H4 (cell line): Measurements from ENCODE around the gene RIMOC1. TPM values are rescaled to one million over a fixed set of nuclear protein-coding genes. Genes with fewer than 3 reads are reported as not detected.
A peak's percentile ranks its signal among the peaks of the same experiment; 100 is the strongest.

Source experiments
- DNase-seq: peaks from one replicate; pipeline ENCODE4 v3.0.0-alpha.2; 2015; ENCODE audit warnings: low spot score
- total RNA-seq: library from RNA; depleted of rRNA; stranded (reverse); fragments of >200 nt; shearing (Covaris generic); gene quantifications from 2 replicates; pipeline ENCODE4 v1.2.3, GENCODE V29; 2014; rRNA removed

Gene RIMOC1
- total RNA-seq, result 21.3 and 26.8 TPM in 2 replicates

DNA sequence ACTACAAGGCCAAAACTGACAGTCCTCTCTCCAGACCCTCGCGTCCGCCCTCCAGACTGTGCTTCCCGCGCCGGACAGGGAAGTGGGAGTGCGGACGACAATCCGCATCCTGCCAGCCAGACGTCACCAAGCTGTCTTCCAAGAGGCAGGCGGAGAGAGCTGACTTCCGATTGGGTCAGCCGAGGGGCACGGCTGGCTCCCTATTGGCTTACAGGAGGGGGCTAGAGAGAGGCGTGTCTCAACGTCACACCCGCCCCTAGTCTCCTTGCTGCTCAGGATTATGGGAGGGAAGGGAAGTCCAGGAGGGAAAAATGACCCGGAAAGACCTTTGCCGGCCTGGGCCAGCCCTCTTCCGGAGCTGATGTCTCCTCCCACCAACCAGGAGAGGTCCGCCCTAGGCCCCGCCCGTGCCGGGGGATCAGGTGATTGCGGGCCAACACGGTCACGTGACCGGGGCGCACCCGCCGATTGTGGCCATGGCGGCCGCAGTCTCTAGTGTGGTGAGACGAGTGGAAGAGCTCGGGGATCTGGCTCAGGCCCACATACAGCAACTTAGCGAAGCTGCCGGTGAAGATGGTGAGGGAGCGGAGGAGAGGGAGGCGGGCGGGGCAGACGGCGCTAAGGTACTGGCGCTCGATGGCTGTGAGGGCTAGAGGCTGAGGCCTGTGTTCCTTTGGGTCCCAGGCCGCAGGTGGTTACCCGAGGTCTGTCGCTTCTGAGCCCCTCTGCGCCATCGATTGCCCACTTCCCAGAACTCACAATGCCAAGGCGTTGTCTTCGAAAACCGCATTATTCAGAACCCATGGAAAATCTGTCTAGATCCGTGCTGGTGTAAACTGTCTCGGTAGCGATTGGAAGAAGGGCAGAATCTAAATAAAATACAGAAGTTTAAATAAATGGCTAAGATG is at the start of gene RIMOC1:
Gene RIMOC1, plus strand, starts transcription at position 453 of the 908 bp plus-strand sequence. Its CDS starts 24 bp downstream, at position 477.
- DNase-seq, result peak; percentile 100

DNA sequence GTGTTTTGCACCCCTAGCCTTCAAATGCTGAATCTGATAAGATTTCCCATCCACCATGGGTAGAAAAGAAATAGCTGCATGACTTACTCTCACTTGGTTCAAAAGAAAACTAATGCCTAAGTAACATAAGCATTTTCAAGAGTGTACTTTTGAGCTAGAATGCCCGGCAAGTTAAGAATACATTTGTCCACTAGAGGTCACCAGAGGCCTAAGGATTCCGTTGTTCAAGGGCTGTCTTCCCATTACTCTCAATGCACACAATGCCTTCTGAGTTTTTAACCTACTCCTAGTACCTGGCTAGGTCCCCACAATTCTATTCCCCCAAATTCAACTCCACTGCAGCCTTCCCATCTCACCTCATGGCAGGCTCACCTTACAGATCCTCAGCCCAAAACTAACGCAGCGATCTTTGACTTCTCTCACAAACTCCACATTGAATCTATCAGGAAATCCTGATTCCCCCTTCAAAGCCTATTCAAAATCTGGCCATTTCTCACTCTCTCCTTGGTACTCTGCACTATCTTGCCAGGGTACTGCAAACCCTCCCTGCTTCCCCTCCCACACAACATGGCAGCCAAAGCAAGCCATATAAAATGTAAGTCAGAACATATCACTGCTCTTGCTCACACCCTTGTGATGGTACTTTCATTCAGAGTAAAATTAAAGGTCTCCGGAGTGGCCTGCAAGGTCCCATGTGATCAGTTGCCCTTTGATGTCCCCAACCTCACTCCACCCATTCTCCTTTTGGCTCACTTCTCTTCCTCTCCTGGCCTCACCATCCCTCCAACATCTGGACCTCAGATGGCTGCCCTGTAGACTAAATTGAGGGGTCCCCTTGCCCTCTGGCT is 47.3 kb upstream of the RIMOC1 start:
- peak; percentile 64 for DNase-seq

DNA sequence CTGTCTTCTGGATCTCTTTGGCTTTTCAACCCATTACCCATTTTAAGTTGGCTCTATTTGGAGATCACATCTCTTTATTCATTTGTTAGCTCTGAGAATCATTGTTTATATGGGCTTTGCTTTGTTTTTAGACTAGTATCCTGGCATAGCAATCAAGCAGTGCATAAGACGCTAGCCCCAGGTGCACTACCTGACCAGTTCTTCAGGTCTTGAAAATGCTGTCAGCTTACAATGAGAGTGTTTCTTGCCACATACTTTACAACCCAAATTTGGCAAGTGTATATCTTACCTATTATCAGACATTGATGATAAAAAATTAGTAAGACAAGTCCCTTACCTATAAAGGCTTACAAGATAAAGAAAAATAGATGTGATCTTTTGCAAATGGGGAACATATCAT is 46.2 kb upstream of the RIMOC1 start:
- DNase-seq, result no peak

GRCh38 chr5:41858890-41859289 is 45.3 kb upstream of the RIMOC1 start:
- DNase-seq, result no peak

DNA sequence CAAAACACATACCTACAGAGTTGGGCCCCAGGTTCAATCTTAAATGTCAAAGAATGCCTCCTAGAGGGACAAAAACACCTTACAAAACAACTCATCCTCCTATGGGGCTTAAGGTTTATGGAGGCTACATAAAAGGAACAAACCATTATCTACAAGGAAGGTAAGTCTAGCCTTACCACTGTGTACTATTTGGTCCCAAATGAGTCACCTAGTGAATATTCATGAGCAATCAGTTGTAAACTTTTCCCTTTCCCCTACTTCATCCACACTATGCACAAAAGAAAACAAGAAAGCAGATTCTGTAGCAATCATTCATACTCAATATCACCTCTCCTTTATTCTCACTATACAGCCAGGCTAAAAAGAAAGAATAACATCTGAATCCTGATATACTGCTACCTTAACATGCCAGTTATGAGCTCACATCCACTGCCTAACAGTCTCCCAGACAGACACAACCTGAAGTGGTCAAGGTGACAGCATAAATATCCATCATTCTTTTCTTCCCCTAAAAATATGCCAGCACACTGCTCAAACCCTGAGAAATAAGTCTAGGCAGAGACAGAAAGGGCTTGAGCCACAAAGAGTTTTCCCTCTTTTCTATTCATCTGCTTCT is 40.2 kb upstream of the RIMOC1 start:
- no peak for DNase-seq

- DNase-seq, result no peak
These were observed 34.9 kb upstream of the RIMOC1 start for GRCh38 chr5:41869151-41869723.

GRCh38 chr5:41869724-41870626 is 34.2 kb upstream of the RIMOC1 start, which contains the start of gene OXCT1:
Gene OXCT1 (minus strand): TSS chr5:41870425. CDS start chr5:41870358, 67 bp downstream.
- peak; percentile 59 for DNase-seq

GRCh38 chr5:41870627-41871048 is 33.5 kb upstream of the RIMOC1 start:
- DNase-seq, result no peak

GRCh38 chr5:41871852-41872251 is 32.3 kb upstream of the RIMOC1 start:
- DNase-seq, result peak; percentile 24

GRCh38 chr5:41874512-41875060 is 29.6 kb upstream of the RIMOC1 start:
- DNase-seq, result no peak

DNA sequence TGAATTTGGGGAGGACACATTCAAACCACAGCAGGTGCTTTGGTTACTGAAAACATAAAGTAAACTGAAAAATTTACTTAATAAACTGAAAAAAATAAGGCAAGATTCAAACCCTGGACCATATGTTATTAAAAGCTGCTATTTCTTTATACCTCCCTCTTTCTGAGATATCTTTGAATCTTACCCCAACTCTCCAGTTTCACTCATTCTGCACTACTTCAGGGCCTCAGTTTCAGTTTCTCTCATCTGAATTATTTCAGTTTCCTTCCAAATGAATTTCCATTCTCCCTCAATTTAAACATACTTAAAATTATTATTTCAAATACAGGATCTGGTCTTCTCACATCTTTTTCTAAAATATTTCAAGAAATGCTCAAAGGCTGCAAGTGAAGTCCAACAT is 29.0 kb upstream of the RIMOC1 start:
- no peak for DNase-seq

GRCh38 chr5:41876678-41877077 is 27.5 kb upstream of the RIMOC1 start:
- DNase-seq, result no peak

DNA sequence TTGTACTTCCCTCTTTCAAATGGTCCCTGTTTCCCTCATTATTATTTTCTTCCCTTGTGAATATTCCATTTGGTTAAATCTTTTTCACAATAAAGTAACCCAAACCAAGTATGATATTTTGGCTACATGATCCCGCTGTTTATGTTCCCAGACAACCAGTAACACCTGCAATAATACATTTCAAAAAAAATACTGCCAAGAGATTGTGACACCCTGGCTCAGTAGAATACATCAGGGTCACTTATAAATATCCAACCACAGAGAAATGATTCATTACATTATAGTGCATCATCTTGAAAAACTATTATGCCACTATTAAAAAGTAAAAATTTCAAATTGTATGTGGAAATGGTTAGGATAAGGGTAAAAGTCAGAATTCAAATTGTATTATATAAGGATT is 26.7 kb upstream of the RIMOC1 start:
- no peak for DNase-seq

GRCh38 chr5:41878173-41878572 is 26.0 kb upstream of the RIMOC1 start:
- DNase-seq, result no peak

DNA sequence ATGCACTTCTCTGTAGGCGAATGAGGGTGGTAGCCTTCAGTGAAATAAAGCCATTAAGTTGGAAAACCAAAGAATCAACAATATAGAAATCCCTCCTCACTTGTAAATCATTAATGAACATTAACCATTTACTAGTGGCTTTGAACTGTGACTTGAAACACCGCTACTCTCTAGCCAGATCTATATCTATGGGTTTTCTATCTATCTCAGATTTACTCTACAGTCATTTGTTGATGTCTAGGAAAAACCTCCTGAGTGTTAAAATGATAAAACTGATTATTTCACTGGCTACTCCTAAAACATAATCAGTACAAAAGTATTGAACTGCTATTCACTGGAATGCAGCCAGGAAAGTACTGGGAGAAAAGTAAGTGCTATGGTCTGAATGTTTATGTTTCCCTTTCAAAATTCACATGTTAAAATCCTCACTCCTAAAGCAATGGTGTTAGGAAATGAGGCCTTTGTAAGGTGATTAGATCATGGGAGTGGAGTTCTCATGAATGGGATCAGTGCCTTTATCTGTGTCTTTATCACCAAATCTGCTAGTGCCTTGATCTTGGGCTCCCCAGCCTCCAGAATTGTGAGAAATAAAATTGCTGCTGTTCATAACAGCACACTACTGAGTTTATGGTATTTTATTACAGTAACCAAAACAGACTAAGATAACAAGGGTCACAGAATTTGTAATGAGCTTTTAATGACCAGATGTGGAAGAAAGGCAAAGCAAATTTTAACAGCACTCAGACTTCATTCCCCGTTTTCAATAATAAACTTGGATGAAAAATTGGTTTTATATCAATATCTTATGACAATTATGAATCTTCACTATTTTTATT is 25.3 kb upstream of the RIMOC1 start:
- DNase-seq, result no peak

DNA sequence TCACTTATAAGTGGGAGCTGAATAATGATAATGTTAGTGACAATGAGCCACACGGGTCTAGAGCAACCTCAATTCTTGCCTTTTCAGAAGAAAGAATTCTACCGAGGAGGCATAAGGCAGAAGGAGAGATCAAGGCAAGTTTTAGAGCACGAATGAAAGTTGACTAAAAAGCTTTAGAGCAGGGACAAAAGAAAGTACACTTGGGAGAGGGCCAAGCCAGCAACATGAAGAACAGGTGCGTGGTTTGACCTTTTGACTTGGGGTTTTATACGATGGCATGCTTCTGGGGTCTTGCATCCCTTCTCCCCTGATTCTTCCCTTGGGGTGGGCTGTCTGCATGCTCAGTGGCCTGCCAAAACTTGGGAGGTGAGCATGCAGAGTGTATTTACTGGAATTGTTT is 21.4 kb upstream of the RIMOC1 start:
- DNase-seq, result no peak

GRCh38 chr5:41883243-41883642 is 20.9 kb upstream of the RIMOC1 start:
- DNase-seq, result no peak

DNA sequence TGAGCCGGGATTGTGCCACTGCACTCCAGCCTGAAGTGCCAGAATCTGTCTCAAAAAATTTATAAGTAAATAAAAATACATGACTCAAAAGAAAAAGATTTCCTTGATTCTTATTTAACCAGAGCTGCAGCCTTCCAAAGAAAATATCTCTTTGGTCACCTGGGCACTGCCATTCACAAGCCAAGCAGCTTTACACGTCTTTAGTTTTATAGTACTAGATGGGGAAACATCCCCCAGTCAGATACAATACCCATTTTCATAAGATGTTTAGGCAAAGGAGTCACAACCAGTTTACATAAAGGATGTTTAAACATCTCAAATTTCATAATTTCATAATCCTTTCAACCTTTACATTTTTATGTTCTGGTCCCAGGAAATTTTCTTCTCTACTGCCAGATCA is 20.2 kb upstream of the RIMOC1 start:
- DNase-seq, result no peak

DNA sequence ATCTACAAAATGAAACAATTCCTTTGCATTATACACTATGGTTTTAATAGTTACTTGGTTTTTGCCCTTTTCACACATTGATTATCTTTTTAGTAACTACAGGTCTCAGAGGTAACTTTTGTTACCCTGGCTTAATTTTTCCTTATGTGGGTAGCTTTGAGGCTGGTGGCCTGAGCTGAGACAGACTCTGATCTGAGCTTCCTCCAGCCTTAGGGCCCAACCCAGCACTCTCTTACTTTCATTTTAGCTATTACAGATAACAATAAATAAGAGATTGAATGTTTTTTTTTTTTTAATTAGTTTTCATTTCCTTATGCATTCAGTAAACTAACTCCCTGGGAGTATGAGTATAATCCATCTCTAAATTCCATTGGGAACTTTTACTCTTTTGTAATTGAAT is 18.9 kb upstream of the RIMOC1 start:
- DNase-seq, result no peak
